ENCODE measurements around the gene DCAF7.

DCAF7 gene

DNA sequence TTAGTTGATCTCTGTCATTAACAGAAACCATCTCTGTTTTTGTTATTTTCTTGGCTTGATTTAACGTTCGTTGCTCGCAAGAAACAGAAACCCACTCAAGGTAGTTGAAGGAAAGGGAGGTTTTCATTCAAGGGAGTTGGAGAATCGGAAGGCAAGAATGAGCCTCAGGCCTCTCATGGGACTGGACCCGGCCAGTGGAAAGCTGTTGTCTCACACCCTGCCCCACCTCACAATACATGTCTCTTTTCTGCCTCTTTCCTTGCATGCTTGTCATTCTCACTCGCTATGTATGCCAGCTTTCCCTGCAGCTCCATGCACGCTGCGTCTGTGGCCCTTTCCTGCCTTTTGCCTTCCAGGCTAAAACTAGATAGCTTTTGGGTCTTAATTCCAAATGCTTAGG is 18.3 kb downstream of the DCAF7 start:
- Histone ChIP-seq H2AFZ (ENCODE audit: low read length, unreplicated experiment) (no peak overlapping the region), H3K4me3 (ENCODE audit: low read depth, low read length) (no peak overlapping the region), H3K79me2 (ENCODE audit: control insufficient read depth, insufficient read depth, low read length, unreplicated experiment) (peaks cover 71% of the 10 kb centered on the region), H3K27ac (ENCODE audit: low read depth, low read length) (no peak overlapping the region), H3K36me3 (ENCODE audit: insufficient read depth, low read length) (no peaks in the 10 kb centered on the region), H3K4me1 (ENCODE audit: control insufficient read depth, insufficient read depth, low read length, unreplicated experiment) (peaks cover 11% of the 10 kb centered on the region), H3K27me3 (ENCODE audit: insufficient read depth, low read length) (no peaks in the 10 kb centered on the region)

DNA sequence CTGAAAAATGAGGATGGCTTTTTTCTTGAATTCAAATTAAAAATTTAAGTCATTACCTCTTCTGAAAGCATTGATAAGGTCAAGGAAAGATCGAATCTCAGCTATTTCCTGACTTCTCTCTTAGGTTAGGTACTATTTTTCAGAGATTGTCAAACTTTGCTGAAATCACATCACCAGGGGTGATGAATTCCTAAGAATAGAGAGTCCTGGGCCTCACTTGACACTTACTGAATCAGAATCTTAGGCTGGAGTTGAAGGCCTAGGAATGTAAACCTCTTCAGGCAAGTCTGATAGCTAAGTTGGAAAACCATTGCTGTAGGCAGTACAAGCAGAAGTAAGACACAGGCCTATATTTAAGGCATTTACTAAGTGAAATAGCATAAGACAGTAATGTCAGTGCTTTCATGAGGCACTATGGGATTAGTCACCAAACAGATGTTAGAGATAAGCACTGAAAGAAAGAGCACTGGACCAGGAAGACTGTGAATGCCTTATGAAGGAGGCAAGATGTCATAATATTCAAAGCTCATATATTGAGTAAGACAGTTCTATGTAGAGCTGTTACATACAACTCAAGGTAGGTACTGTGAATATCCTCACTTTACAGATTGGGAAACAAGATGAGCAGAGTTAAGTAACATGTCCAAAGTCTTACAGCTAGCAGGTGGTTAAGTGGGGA is 21.5 kb downstream of the DCAF7 start:
- Histone ChIP-seq H3K27ac (ENCODE audit: low read depth, low read length) (peak overlapping the region; percentile 28; the same call in 1 of the 2 replicates), H3K36me3 (ENCODE audit: insufficient read depth, low read length) (no peaks in the 10 kb centered on the region)

DNA sequence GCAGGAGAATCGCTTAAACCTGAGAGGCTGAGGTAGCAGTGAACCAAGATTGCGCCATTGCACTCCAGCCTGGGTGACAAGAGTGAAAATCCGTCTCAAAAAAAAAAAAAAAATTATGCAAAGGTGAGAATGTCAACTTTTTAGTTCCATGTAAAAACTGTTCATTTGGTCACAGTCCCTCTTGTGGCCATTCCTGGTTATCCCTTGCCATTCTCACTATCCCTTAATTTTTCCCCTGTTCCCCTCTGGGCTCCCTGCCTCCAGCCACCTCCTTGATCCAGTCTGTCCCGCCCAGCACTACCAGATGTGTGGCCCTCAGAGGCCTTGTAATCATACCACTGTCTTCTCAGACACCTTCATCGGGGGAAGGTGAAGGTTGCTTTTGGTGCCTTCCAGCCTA is 23.4 kb downstream of the DCAF7 start:
- Histone ChIP-seq H3K79me2 (ENCODE audit: control insufficient read depth, insufficient read depth, low read length, unreplicated experiment) (peaks cover 62% of the 10 kb centered on the region), H3K4me1 (ENCODE audit: control insufficient read depth, insufficient read depth, low read length, unreplicated experiment) (peaks cover 11% of the 10 kb centered on the region), H3K36me3 (ENCODE audit: insufficient read depth, low read length) (no peaks in the 10 kb centered on the region), H2AFZ (ENCODE audit: low read length, unreplicated experiment) (no peak overlapping the region), H3K27ac (ENCODE audit: low read depth, low read length) (no peak overlapping the region), H3K27me3 (ENCODE audit: insufficient read depth, low read length) (no peaks in the 10 kb centered on the region), H3K4me3 (ENCODE audit: low read depth, low read length) (no peak overlapping the region)

More for the DNA sequence above, 21.5 kb downstream of the DCAF7 start:
- Histone ChIP-seq H3K27me3 (ENCODE audit: insufficient read depth, low read length) (no peaks in the 10 kb centered on the region), H3K79me2 (ENCODE audit: control insufficient read depth, insufficient read depth, low read length, unreplicated experiment) (peaks cover 63% of the 10 kb centered on the region), H3K4me3 (ENCODE audit: low read depth, low read length) (no peak overlapping the region), H3K4me1 (ENCODE audit: control insufficient read depth, insufficient read depth, low read length, unreplicated experiment) (peaks cover 11% of the 10 kb centered on the region), H2AFZ (ENCODE audit: low read length, unreplicated experiment) (no peak overlapping the region)

DNA sequence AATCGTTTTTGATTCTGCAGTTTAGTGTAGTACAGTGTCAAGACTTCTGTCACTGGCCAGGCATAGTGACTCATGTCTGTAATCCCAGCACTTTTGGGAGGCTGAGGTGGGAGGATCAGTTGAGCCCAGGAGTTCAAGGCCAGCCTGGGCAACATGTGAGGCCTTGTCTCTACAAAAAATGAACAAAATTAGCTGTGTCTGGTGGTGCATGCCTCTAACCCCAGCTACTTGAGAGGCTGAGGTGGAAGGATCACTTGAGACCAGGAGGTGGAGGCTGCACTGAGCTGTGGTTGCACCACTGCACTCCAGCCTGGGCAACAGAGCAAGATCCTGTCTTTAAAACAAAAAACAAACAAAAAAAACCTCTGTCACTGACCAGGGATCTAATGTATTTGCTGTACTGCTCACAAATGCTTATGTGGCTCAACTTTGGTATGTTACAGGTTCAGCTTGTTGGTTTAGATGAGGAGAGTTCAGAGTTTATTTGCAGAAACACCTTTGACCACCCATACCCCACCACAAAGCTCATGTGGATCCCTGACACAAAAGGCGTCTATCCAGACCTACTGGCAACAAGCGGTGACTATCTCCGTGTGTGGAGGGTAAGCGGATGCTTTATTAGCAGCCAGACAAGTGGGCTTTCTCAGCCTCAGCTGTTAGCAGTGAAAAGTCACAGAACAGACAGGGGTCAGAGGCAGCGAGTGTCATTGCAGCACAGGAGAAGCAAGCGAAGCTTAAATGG is 27.9 kb downstream of the DCAF7 start:
- Histone ChIP-seq H3K4me1 (ENCODE audit: control insufficient read depth, insufficient read depth, low read length, unreplicated experiment) (no peaks in the 10 kb centered on the region), H2AFZ (ENCODE audit: low read length, unreplicated experiment) (no peak overlapping the region), H3K27ac (ENCODE audit: low read depth, low read length) (no peak overlapping the region), H3K79me2 (ENCODE audit: control insufficient read depth, insufficient read depth, low read length, unreplicated experiment) (peaks cover 32% of the 10 kb centered on the region), H3K27me3 (ENCODE audit: insufficient read depth, low read length) (no peaks in the 10 kb centered on the region), H3K4me3 (ENCODE audit: low read depth, low read length) (no peak overlapping the region), H3K36me3 (ENCODE audit: insufficient read depth, low read length) (no peaks in the 10 kb centered on the region)

DNA sequence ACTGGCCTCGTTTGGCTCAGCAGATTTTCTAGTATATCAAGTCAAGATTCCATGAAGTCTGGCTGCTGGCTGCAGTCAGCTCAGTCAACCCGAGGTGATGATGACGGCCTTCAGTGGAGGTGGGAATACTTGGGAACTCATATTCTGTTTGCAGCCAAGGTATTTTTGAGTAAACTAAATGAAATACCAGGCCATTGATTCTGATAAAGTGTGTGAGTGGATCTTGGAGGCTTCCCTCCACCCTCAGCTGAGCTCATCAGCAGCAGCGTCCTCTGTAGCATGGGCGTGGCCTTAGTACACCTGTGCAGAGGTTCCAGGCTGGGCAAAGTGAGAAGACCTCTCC is 28.5 kb downstream of the DCAF7 start:
- Histone ChIP-seq H3K36me3 (ENCODE audit: insufficient read depth, low read length) (peaks cover 3% of the 10 kb centered on the region; the same call in 1 of the 2 replicates), H3K4me1 (ENCODE audit: control insufficient read depth, insufficient read depth, low read length, unreplicated experiment) (no peaks in the 10 kb centered on the region), H2AFZ (ENCODE audit: low read length, unreplicated experiment) (no peak overlapping the region), H3K27me3 (ENCODE audit: insufficient read depth, low read length) (no peaks in the 10 kb centered on the region), H3K79me2 (ENCODE audit: control insufficient read depth, insufficient read depth, low read length, unreplicated experiment) (peaks cover 29% of the 10 kb centered on the region), H3K4me3 (ENCODE audit: low read depth, low read length) (no peak overlapping the region), H3K27ac (ENCODE audit: low read depth, low read length) (no peak overlapping the region)

DNA sequence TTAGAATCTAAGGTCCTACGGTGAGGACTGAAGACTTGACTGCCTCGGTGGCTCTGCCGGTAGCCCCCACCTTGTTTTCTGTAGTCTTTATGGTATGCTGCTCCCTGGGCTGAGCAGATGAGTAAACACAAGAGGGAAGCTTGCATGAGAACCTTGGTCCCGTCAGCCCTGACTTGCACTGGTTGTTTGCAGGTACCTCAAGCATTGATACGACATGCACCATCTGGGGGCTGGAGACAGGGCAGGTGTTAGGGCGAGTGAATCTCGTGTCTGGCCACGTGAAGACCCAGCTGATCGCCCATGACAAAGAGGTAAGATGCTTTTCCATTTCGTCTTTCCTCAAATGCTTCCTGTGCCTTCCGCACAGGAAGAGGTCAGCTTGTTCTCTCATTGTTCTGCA is 29.4 kb downstream of the DCAF7 start:
- Histone ChIP-seq H3K27ac (ENCODE audit: low read depth, low read length) (no peak overlapping the region), H2AFZ (ENCODE audit: low read length, unreplicated experiment) (no peak overlapping the region), H3K4me3 (ENCODE audit: low read depth, low read length) (no peak overlapping the region), H3K4me1 (ENCODE audit: control insufficient read depth, insufficient read depth, low read length, unreplicated experiment) (no peaks in the 10 kb centered on the region), H3K79me2 (ENCODE audit: control insufficient read depth, insufficient read depth, low read length, unreplicated experiment) (peaks cover 20% of the 10 kb centered on the region), H3K36me3 (ENCODE audit: insufficient read depth, low read length) (peaks cover 3% of the 10 kb centered on the region; the same call in 1 of the 2 replicates), H3K27me3 (ENCODE audit: insufficient read depth, low read length) (no peaks in the 10 kb centered on the region)

DNA sequence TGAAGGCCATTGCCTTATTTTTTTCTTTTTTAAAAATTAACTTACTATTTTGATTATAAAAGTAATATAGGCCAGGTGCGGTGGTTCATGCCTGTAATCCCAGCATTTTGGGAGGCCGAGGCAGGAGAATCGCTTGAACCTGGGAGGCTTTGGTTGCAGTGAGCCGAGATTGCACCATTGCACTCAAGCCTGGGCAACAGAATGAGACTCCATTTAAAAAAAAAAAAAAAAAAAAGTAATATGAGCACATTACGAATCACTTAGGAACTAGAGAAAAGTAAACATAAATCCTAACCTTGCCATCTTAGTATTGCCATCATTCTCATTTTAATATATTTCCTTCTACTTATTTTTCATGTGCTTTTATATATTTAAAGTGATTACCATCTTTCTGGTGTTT is 37.5 kb downstream of the DCAF7 start:
- Histone ChIP-seq H3K4me1 (ENCODE audit: control insufficient read depth, insufficient read depth, low read length, unreplicated experiment) (no peaks in the 10 kb centered on the region), H3K36me3 (ENCODE audit: insufficient read depth, low read length) (peaks cover 32% of the 10 kb centered on the region), H3K27ac (ENCODE audit: low read depth, low read length) (no peak overlapping the region), H3K4me3 (ENCODE audit: low read depth, low read length) (no peak overlapping the region), H2AFZ (ENCODE audit: low read length, unreplicated experiment) (no peak overlapping the region), H3K79me2 (ENCODE audit: control insufficient read depth, insufficient read depth, low read length, unreplicated experiment) (no peaks in the 10 kb centered on the region), H3K27me3 (ENCODE audit: insufficient read depth, low read length) (no peaks in the 10 kb centered on the region)

DNA sequence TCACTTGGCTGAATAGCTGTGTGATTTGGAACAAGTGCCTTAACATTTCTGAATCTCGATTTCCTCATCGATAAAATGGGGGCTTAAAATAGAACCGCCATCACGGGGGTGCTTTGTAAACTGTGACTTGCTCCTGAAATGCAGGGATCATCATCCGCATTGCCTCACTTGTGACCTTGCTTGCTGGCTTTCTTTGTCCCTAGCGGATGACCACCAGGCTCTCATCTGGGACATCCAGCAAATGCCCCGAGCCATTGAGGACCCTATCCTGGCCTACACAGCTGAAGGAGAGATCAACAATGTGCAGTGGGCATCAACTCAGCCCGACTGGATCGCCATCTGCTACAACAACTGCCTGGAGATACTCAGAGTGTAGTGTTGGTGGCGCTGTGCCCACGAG is 38.5 kb downstream of the DCAF7 start:
- H3K36me3 ChIP-seq (ENCODE audit: insufficient read depth, low read length) = peaks cover 28% of the 10 kb centered on the region
- H3K27ac ChIP-seq (ENCODE audit: low read depth, low read length) = no peak overlapping the region
- H3K4me3 ChIP-seq (ENCODE audit: low read depth, low read length) = no peak overlapping the region
- H2AFZ ChIP-seq (ENCODE audit: low read length, unreplicated experiment) = no peak overlapping the region
- H3K27me3 ChIP-seq (ENCODE audit: insufficient read depth, low read length) = no peaks in the 10 kb centered on the region
- no peaks in the 10 kb centered on the region for H3K4me1 ChIP-seq (ENCODE audit: control insufficient read depth, insufficient read depth, low read length, unreplicated experiment)
- H3K79me2 ChIP-seq (ENCODE audit: control insufficient read depth, insufficient read depth, low read length, unreplicated experiment) = no peaks in the 10 kb centered on the region

DNA sequence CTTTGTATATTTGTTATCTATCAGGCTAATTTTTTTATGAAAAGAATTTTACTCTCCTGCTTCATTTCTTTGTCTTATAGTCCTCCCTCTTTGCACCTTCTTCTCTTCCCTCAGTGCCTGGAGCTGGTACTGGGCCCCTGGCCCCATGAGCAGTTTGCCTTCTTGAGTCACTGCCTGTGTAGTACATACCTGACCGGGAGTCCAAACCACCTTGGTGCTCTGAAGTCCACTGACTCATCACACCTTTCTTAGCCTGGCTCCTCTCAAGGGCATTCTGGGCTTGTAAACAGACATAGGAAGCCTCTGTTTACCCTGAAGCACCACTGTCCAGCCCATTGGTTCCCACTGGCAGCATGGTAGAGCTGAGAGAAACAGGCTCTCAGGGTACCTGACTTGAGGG is 39.4 kb downstream of the DCAF7 start:
- H3K4me1 ChIP-seq (ENCODE audit: control insufficient read depth, insufficient read depth, low read length, unreplicated experiment) = no peaks in the 10 kb centered on the region
- H3K27ac ChIP-seq (ENCODE audit: low read depth, low read length) = no peak overlapping the region
- H3K79me2 ChIP-seq (ENCODE audit: control insufficient read depth, insufficient read depth, low read length, unreplicated experiment) = no peaks in the 10 kb centered on the region
- H3K36me3 ChIP-seq (ENCODE audit: insufficient read depth, low read length) = peaks cover 28% of the 10 kb centered on the region
- H3K27me3 ChIP-seq (ENCODE audit: insufficient read depth, low read length) = no peaks in the 10 kb centered on the region
- H3K4me3 ChIP-seq (ENCODE audit: low read depth, low read length) = no peak overlapping the region
- no peak overlapping the region for H2AFZ ChIP-seq (ENCODE audit: low read length, unreplicated experiment)

DNA sequence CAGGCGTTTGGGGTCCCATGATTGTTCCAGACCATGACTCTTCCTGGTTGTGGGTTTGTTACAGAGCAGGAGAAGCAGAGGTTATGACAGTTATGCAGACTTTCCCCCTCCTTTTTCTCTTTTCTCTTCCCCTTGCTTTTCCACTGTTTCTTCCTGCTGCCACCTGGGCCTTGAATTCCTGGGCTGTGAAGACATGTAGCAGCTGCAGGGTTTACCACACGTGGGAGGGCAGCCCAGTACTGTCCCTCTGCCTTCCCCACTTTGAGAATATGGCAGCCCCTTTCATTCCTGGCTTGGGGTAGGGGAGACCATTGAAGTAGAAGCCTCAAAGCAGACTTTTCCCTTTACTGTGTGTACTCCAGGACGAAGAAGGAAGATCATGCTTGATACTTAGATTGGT is 42.5 kb downstream of the DCAF7 start:
- Histone ChIP-seq H3K4me1 (ENCODE audit: control insufficient read depth, insufficient read depth, low read length, unreplicated experiment) (no peaks in the 10 kb centered on the region), H2AFZ (ENCODE audit: low read length, unreplicated experiment) (no peak overlapping the region), H3K27me3 (ENCODE audit: insufficient read depth, low read length) (no peaks in the 10 kb centered on the region), H3K4me3 (ENCODE audit: low read depth, low read length) (no peak overlapping the region), H3K27ac (ENCODE audit: low read depth, low read length) (no peak overlapping the region), H3K79me2 (ENCODE audit: control insufficient read depth, insufficient read depth, low read length, unreplicated experiment) (no peaks in the 10 kb centered on the region), H3K36me3 (ENCODE audit: insufficient read depth, low read length) (peaks cover 22% of the 10 kb centered on the region)

DNA sequence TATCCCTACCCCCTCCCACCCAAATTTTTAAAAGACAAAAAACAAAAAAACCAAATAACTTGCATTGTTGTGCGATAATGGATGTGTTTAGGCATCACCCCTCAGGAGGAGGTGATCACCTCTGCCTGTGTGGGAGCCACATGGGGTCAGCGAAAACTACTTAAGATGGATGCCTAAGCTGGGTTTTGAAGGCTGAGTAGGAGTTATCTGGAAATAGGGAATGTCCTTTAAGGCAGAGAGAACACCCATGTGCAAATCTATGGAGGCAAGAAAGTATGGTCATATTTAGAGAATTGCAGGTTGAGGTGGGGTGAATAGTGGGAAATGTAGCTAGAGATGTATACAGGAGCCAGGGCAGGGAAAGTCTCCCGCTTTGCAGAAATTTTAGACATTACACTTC is 44.9 kb downstream of the DCAF7 start:
- H2AFZ ChIP-seq (ENCODE audit: low read length, unreplicated experiment) = no peak overlapping the region
- H3K27ac ChIP-seq (ENCODE audit: low read depth, low read length) = no peak overlapping the region
- H3K4me3 ChIP-seq (ENCODE audit: low read depth, low read length) = no peak overlapping the region
- H3K4me1 ChIP-seq (ENCODE audit: control insufficient read depth, insufficient read depth, low read length, unreplicated experiment) = peaks cover 3% of the 10 kb centered on the region
- H3K36me3 ChIP-seq (ENCODE audit: insufficient read depth, low read length) = peaks cover 5% of the 10 kb centered on the region
- H3K79me2 ChIP-seq (ENCODE audit: control insufficient read depth, insufficient read depth, low read length, unreplicated experiment) = no peaks in the 10 kb centered on the region
- H3K27me3 ChIP-seq (ENCODE audit: insufficient read depth, low read length) = no peaks in the 10 kb centered on the region
